ENCODE data around the gene DPH5. TPM values are rescaled to one million over a fixed set of nuclear protein-coding genes. Genes with fewer than 3 reads are reported as not detected.
A peak's percentile ranks its signal among the peaks of the same experiment; 100 is the strongest.
"Not testable (repeated sequence)": the region's sequence is repeated elsewhere in the genome, so short reads cannot be mapped to it uniquely, and the experiment has no call there.

Gene DPH5
- total RNA-seq, 1 donor from 2014 or later = 35.4 TPM

DNA sequence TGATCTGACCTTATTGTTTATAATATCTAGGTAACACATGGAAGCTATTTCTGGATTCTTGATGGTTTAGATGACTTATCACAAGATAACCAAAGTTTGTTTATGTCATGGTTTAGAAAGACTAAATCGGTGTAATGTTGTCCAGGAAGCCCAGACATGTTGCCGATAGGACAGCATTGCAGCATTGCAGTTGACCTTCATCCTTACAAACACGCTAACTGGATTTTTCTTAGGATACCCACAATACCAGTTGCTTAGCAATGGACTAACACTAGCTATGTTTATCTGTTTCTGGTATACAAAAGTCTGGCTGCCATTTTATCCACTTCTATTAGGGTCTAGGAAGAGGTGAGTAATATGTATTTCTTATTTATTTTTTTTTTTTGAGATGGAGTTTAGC lies 11.7 kb upstream of the DPH5 start:
- DNase-seq (ENCODE audit: missing footprints) (no peak), ATAC-seq (no peak)
- intact Hi-C loops (cut with DNase I) = no loop called here

DNA sequence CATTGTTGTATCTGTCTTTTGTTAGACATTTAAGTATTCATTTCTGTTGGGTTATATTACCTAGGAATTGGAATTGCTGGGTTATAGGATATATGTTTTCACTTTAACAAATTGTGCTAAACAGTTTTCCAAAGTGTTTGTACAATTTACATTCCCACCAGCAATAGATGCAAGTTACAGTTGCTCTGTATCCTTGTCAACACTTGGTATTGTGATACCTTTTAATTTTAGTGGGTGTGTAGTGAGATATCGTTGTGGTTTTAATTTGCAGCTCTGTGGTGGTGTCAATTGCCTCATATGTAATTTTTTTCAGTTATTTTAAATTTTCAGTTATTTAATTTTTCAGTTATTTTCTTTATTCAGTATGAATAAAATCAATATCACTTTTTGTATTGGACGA lies 7.4 kb upstream of the DPH5 start:
- no peak for DNase-seq (ENCODE audit: missing footprints)

DNA sequence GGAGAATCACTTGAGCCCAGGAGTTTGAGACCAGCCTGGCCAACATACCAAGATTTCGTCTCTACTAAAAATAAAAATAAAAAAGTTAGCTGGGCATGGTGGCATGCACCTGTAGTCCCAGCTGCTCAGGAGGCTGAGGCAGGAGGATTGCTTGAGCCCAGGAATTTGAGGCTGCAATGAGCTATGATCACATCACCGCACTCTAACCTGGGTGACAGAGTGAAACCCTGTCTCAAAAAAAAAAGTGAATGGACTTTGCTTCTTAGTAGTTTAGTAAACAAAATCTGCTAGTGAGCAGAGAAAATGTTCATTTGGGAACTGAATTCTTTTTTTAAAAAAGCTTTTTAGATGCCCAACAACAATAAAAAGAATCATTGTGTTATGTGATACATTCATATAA lies 6.5 kb upstream of the DPH5 start:
- intact Hi-C loops (cut with DNase I); DNase-seq (ENCODE audit: missing footprints); ATAC-seq: not testable (repeated sequence)

More for the DNA sequence above, 7.4 kb upstream of the DPH5 start:
- intact Hi-C loops (cut with DNase I) = no loop called here
- ATAC-seq = no peak

DNA sequence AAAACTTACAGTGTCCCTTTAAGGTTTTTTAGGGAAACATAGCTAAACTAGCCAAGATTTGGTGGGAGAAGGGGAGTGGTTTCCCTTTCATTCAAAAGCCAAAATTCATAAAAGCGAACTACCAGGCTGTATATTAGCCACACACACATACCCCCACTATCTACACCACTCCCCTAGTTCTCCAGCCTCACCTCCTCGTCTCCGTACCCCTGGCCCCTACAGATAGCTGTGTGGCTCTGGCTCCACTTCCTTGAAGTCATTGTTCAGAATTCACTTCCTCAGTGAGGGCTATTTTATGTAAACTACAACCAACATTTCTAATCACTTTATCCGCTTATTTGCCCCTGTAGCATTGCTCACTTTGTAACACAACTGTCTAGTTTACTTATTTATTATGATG lies 5.3 kb upstream of the DPH5 start:
- intact Hi-C loops (cut with DNase I) = no loop called here
- ATAC-seq (no peak), DNase-seq (ENCODE audit: missing footprints) (no peak)

DNA sequence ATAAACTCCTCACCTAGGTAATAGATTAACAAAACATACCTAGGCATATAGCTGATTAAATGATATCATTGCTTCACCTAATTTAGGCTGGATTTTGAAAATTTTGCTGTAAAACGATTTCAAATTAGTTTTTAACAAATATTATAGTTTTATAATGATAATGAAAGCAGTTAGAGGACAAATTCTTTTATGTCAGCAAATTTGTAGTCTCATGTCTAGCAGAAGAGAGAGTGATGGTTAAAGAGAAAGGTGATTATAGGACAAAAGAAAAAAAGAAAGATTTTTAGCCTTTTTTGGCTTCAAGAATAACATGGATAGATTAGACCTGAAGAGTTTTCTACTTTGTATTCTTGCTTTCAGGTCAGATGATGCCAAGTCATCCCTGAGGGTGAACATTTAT lies 3.6 kb upstream of the DPH5 start:
- ATAC-seq = no peak
- intact Hi-C loops (cut with DNase I) = loop anchor here (5.0 kb wide), 1 partner anchor 78 kb away; no protein-coding TSS in a partner anchor
- DNase-seq (ENCODE audit: missing footprints) = no peak

DNA sequence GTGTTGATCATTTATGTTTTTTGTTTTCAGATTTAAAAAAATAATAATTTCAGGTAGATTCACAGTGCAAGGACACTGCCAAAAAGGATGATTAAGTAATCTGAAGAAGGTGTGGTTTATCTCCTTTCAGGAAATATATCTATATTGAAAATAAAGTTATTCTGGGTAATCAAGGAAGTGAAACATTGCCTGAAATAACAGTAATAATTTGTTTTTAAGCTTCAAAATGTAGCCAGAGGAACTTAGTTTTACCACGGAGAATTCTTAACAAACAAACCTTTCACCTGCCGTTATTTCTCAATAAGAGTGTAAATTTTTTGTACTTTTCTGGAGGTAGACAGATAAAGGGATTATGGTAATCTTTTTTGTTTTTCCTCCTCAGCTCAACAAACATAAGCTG lies 2.9 kb upstream of the DPH5 start:
- intact Hi-C loops (cut with DNase I) = loop anchor here (5.0 kb wide), 1 partner anchor 79 kb away; no protein-coding TSS in a partner anchor
- ATAC-seq (no peak), DNase-seq (ENCODE audit: missing footprints) (no peak)

DNA sequence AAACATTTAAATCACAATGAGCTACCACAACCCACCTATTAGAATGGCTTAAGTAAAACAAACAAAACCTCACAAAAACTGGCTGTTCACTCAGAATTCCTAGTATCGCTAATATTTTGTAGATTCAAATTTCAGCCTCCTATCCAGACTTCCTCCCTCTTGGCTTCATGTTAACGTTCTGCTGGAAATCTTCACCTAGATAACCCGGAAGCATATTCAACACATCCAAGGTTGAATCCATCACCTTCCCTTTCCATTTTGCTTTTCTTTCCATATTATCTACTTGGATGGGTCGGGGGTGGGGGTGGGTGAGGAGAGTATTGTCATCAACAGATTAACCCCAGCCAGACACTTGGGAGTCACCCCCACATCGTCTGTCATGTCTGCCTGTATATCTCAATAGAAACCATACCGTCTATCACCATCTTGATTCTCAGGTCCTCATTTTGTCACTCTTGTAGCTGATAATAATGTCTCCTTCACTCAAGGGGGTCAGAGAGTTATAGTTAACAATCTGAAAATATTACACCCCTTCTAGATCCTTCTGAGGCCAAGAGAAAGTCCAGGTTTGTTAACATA lies 1.7 kb upstream of the DPH5 start:
- ATAC-seq (no peak), DNase-seq (ENCODE audit: missing footprints) (no peak)
- intact Hi-C loops (cut with DNase I) = loop anchor here (5.0 kb wide), 1 partner anchor 80 kb away; no protein-coding TSS in a partner anchor

DNA sequence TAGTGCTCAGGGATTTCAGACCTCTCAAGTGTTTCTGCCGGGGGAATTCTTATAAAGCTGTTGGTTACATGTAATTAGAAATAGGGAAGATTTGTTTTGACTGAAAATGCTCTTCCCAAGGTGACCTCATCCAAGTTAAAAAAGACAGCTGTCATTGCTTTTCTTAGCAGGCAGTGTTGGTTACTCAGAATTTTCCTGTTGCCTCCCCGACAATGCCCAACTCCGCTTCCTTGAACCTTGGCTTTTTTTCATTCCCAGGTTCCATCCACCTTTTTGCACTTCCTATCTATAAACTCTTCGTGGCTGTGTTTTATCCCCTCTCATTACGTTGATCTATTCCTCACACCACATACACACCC lies 825 bp upstream of the DPH5 start:
- DNase-seq (ENCODE audit: missing footprints) (no peak), ATAC-seq (no peak)
- intact Hi-C loops (cut with DNase I) = loop anchor here (1.0 to 5.0 kb wide), 2 partner anchors 81 to 212 kb away; no protein-coding TSS in a partner anchor

DNA sequence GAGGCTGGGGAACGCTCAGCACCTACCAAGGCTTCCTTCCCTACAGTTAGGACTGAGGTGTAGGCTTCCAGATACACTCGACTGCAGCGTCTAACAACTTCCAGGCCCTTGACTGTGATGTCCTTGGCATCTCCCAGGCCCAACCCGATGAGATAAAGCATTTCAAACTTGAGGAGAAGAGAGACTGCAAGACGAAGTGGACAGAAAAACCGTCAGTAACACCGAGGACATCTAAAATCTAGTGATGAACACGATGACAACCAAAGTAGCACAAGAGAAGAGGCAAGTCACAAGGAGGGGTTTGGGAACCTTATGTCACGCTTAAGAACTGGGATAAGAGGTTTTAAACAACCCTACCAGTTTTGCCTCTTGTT lies 314 bp downstream of the DPH5 start:
- no peak for DNase-seq (ENCODE audit: missing footprints)
- intact Hi-C loops (cut with DNase I) = loop anchor here (5.0 kb wide), 1 partner anchor 82 kb away; no protein-coding TSS in a partner anchor
- ATAC-seq = peak; percentile 45

DNA sequence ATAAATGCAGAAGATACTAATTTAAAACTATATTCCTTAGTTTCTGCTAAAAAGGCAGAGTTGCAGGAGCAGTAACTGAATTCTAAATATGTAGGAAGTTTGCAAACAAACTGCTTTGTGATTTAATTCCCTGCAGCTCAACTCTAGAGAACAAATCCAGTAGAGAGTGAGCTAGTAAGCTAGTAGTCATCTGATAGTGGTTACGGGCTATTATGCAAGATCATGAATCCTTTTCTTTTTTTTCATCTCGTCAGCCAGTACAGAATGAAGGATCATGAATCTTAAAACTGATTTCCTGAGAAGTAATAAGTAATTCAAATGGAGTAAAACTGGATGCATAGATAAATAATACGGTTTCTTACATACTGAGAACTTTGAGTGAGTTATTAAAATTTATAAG lies 3.3 kb downstream of the DPH5 start:
- DNase-seq (ENCODE audit: missing footprints) (no peak), ATAC-seq (no peak)
- intact Hi-C loops (cut with DNase I) = no loop called here

DNA sequence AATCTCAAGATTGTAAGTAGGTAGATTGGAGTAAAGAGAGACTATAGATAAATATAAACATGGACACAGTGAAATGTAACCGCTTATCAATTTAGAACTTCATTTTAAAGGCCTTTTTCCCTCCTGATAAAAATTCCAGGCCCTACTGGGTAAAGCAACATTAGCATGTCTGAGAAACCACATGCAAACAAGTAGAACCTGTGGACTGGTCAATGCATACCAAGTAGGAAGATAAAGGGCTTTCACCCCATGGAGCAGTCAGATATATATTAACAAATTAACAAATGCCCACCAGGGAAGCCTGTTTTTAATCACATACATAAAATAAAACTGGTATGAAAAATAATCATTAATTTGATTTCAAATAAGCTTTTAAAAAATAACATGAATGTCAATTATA lies 8.1 kb downstream of the DPH5 start:
- ATAC-seq (no peak), DNase-seq (ENCODE audit: missing footprints) (no peak)
- intact Hi-C loops (cut with DNase I) = no loop called here

DNA sequence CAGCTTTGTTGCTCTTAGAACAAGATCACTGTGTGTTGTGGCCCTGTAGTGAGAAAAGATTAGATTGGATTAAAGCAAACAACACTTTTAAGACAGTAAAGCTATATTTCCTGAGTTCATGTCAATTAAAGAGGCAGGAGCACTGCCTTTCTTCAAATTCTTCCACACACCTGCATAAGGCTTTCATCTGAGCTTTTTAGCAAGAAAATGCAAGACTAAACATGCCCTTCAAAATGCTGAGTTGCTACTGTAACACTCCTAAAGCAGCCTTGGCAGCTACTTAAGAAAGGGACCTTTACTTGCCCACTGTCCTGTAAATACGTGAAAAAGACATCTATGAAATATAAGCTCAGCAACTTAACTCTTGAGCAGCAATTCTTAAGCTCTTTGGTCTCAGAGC lies 11.8 kb downstream of the DPH5 start:
- ATAC-seq = no peak
- intact Hi-C loops (cut with DNase I) = no loop called here
- DNase-seq (ENCODE audit: missing footprints) = no peak

DNA sequence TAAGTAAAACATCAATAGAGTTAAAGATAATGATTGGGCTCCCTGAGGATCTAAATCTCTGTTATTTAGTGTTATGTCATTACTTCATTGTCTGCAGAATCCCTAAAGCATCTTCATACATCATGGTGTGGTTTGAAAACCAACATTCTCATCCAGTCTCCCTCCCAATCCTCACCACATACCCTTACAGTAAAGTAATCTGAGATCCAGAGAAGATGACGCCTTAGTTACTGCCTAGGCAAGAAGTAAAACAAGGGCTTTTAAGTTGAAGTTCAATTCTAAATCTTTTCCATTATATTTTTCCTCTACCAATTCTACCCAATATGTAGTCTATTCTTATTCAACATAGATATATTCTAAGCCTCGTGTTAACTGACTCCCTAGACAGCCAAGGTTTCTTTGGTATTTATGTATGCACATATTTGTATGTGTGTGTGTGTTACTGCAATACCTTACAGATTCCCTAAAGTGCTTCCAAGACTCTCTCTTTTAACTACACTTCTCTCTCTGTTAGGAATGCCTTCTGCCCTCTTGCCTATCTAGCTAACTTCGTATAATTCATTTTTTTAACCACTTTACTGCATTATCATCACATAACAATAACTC lies 17.3 kb downstream of the DPH5 start:
- intact Hi-C loops (cut with DNase I) = no loop called here
- DNase-seq (ENCODE audit: missing footprints) = no peak
- ATAC-seq = no peak

DNA sequence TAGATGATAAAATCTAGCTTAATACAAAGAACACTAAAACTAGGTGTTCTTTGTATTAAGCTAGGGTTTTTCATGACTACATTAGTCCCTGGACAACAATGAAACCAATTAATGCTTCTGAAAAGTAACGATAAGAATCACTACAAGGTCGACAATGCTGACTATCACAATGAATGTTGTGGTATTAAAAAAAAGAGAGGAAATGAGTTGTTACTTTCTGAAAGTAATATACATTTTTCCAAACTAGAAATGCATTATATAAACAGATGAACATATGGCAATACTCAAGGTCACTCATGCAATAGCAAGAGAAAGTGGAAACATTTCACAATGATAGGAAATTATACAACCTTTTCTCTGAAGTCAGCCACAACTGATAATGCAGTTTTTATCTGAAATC lies 19.0 kb downstream of the DPH5 start:
- ATAC-seq (no peak), DNase-seq (ENCODE audit: missing footprints) (no peak)
- intact Hi-C loops (cut with DNase I) = no loop called here

DNA sequence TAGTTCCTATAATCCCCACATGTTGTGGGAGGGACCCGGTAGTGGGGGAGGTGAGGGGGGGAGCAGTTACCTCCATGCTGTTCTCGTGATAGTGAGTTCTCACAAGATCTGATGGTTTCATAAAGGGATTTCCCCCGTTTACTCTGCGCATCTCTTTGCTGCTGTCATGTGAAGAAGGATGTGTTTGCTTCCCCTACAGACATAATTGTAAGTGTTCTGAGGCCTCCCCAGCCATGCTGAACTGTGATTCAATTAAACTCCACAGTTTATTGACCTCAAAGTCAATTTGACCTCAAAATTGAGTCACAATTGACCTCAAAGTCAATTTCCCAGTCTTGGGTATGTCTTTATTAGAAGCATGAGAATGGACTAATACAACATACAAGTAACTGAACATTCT lies 19.7 kb downstream of the DPH5 start:
- intact Hi-C loops (cut with DNase I) = no loop called here
- DNase-seq (ENCODE audit: missing footprints) = no peak
- no peak for ATAC-seq

DNA sequence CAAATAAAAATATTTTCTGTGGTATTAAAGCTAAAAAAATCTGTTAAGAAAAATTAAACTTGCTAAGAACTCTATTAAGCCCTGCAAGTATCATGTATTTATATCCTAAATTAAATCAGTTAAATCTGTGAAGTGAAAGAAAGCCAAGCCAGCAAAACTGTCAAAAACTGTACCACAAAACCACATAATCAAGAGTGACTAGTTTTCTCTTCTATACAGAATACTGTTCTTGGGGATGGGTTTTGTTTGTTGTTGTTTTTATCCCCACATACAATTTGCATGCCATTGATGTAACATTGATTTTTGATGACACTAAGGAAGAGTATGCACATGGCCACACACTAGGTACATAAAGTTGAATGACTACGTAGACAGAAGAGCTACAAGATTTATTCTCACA lies 20.4 kb downstream of the DPH5 start:
- no peak for ATAC-seq
- no peak for DNase-seq (ENCODE audit: missing footprints)
- intact Hi-C loops (cut with DNase I) = no loop called here

DNA sequence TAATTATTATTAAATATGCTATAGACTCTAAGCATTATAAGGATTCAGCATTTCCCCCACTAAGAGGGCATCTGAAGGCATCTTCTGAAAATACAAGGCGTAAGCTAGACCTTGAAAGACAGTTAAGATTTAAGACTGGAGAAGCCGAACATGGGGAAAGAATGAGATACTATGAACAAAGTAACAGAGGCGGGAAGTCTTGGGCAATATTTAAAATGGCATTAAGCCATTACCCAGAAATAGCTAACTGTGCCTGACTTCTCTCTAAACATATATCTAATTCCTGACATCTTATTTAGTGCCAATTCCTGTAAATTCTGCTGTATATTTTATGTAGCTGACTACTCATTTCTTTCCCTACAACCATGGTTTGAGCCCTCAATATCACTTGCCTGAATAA lies 20.9 kb downstream of the DPH5 start:
- ATAC-seq = no peak
- DNase-seq (ENCODE audit: missing footprints) = no peak
- intact Hi-C loops (cut with DNase I) = no loop called here

DNA sequence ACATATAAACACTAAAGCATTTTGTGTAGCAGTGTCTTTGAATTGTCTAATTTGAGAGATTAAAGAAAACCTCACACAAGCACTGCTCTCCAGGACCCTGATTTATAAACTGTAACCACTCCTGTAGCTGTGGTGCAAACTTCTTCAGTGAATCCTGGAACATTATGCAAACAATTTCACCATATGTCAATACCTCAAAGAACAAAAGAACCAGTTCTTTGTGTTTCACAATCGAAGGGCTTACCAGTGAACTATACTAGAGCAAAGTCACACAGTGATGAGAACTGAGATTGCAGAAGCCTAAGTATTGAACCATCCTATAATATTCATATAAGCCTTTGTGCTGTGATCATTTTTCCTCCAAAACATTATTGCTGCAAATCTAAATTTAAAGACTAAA lies 21.5 kb downstream of the DPH5 start:
- ATAC-seq = no peak
- DNase-seq (ENCODE audit: missing footprints) = no peak
- intact Hi-C loops (cut with DNase I) = no loop called here

DNA sequence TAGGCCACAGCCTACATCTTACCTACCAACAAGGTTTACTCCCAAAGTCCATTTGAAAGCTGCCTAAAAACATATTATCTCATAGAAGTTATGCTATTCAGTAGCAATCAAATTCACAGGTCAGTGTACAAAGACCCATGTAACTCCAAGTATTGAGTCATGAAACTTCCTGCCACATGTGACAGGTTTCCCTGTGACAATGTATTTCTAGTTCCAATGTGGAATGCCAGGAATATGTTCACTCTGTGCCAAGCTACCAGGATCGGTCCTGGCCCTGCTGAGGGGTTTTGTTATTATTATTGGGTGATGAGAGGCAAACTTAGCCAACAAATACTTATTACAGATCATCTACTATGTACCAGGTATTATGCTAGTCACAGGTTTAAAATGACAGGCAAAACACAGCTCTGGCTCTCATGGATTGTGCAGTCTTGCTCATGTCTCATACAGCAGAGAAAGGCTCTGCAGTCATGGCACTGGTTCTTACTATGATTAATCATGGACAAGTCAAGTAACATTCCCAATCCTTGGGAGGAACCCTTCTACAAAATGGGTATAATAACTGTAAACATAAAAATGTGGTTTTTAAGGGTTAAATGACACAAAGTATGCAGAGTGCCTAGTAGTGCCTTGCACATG lies 22.5 kb downstream of the DPH5 start:
- ATAC-seq = no peak

DNA sequence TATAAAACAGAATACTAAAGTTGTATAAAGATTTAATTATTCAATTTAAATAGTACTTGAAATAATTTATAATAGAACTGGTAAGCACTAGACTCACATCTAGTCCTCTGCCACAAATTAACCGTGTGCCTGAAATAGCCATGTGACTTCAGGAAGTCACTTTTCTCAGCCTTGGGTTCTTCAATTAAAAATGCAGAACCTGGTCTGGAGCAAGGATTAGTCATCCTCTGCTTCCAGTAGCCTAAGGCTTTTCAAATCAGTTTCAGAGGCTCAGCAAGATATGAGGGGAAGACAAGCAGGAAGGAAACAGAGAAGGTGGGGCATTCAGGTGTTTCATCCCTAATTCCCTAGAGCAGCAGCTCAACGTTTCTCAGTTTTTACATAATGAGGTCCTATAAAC lies 23.0 kb downstream of the DPH5 start:
- intact Hi-C loops (cut with DNase I) = no loop called here
- ATAC-seq (no peak), DNase-seq (ENCODE audit: missing footprints) (no peak)

More for the DNA sequence above, 22.5 kb downstream of the DPH5 start:
- no peak for DNase-seq (ENCODE audit: missing footprints)
- intact Hi-C loops (cut with DNase I) = no loop called here

Measured in Right ventricle myocardium inferior (tissue), 1 donor.